ENCODE results near the gene RHEB.

RHEB gene

DNA sequence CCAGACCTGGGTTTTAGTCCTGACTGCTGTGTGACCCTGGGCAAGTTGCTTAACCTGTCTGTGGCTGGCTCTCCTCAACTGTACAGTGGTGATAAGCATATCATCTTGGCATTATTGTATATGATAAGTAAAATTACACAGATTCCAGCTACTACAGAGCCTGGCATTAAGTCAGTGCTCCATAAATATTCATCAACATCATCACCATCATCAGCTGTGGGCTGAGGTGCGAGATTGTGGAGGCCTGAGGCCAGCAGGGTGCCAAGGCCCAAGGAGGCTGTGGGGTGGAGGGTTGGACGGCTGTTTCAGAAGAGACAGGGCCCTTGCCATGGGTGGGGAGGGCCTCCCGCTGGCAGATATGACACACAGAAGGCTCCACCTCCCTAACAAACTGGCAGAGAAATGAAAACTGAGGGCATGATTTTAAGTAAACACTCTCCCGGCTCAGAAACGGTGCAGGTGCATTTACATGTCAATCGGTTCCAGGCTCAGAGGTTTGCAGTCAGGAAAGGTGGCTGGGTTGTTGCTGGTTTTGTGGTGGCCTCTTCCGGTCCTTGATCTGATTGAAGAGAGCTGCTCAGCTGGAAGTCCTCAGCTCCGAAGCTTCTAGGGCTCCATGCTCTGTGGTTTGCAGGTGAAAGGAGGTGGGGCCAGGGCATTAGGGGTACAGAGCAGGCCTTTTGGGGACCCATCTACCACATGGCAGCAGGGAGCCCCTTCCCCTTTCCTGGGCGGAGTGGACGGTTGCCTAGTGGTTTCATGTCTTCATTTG, 89.9 kb downstream of the RHEB start:
- peak; percentile 29 for DNase-seq

DNA sequence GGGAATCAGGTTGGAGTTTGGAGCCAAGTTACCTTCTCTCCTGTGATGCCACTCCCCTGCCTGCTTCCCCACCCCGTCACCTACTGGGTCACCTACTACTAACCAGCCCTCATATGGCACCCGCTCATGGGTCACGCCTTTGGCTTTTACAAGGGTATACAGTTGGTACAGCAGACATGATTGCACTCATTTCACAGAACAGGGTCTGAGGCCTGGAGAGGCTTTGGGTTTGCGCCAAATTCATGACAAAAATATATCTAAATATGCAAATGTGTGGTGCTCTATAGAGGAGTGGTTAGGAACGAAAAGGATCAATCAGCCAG, 90.5 kb downstream of the RHEB start:
- DNase-seq: no peak

DNA sequence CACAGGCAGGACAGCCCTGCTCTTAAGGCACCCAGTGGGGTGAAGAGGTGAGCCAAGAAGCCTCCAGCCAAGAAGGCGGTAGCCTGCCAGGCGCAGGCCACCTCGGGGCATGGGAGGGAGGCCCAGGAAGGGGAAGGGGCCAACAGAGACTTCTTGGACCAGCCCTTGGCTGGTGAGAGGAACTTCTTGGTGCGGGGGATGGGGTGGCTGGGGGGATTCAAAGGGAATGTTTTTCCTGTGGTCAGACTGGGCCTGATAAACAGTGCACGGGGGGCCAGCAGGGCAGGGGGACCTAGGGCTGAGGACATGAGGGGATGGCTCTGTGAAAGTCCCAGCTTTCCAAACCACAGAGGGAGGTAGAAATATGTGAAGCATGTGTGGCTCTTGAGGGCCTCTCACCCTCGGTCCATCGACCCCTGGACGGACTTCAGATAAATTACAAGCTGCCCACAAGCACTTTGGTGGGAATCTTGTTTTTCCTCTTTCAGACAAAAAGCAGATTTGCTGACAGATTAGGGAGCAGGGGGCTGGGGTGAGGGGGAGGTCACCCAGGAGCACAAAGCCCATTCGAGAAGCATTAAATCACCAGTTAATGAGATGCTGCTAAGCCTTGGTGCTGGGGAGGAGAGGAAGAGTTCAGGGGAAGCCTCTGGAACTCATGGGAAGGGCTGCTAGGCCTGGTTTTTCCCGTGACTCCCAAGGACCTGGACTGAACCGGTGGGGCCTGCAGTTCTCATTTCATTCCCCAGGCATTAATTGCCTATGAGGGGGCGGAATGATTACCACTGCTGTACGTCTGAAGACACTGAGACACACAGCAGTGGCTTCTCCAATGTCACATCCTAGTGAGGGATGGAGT, 91.1 kb downstream of the RHEB start:
- no peak for DNase-seq

DNA sequence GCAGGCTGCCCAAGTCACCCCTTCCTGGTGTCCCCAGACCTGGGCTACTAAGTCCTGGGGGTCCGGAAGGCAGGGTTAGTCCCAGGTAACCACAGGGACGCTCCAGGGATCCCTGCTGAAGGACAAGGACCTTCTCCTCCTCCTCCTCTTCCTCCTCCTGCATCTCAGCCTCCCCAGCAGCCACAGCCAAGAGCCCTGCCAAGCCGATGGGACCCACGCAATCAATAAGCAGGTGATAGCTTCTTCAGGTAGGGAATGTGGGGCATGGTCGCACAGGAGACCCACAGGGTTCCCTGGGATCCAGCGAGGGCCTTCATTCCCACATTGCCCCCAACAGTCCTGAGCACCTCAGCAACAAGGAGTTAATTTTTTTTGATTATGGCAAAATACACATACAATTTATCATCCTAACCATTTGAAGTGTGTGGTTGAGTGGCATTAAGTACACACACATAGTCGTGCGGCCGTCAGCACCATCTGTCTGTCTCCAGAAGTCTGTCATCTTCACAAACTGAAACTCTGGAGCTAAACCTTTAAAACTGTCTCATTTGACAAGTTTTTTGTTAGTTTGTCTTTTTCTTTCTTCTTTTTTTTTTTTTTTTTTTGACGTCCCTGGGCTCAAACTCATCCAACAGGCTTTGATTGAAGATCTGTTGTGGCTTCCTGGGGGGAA, 91.9 kb downstream of the RHEB start:
- no peak for DNase-seq

DNA sequence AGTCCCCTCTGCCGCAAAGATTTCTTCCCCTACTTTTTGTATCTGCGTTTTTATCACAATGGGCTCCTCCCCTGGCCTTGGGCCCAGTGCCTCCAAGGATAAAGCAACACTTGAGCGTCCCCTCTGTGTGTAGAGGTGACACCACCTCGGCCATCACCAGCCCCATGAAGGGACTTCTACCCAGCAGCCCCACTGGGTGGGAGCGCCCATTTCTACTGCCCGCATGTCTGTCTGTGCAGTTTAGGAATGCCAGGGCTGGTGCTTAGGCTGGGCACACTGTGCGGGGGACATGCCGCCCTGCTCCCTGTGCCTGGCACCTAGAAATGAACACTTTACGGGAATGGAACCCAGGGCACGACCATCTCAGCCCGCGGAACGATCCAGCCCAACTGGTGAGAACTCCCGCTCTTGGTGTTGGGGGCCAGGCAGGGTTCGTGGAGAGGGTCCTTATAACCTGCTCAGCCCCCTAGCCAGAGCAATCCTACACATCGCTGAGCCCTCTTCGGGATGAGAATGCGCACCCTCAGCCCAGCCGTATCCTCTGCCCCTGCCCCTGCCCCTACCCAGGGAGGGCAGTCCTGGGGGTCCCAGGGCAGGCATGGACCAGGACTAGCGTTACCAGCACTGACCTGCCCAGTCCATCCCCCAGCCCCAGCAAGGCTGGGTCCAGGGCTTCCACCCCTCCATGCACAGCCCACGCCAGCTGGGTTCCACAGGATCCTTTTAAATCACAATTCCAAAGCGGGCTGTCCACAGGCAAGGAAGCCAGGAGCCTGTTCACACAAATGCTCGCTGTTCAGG, 92.6 kb downstream of the RHEB start:
- DNase-seq: no peak

DNA sequence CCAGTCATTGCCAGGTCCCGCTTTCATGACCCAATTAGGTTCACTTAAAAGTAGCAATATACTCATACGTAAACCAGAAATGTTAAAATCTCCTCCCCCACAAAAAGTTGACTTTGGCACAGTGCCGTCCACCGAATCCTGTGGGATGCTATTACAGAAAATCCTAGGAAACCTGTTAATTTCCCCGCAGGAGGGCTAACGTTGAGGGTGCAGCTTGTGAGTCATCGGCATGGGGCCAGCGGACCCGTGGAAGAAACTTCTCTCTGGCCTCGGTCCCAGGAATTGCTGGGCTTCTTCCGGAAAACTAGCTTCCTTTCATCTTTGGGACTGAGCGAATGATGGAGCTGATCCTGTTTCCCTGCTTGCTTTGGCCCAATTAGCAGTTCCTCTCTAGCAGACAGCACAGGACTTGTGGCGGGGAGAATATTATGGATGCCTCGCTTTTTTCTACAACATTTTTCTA, 93.2 kb downstream of the RHEB start:
- no peak for DNase-seq

DNA sequence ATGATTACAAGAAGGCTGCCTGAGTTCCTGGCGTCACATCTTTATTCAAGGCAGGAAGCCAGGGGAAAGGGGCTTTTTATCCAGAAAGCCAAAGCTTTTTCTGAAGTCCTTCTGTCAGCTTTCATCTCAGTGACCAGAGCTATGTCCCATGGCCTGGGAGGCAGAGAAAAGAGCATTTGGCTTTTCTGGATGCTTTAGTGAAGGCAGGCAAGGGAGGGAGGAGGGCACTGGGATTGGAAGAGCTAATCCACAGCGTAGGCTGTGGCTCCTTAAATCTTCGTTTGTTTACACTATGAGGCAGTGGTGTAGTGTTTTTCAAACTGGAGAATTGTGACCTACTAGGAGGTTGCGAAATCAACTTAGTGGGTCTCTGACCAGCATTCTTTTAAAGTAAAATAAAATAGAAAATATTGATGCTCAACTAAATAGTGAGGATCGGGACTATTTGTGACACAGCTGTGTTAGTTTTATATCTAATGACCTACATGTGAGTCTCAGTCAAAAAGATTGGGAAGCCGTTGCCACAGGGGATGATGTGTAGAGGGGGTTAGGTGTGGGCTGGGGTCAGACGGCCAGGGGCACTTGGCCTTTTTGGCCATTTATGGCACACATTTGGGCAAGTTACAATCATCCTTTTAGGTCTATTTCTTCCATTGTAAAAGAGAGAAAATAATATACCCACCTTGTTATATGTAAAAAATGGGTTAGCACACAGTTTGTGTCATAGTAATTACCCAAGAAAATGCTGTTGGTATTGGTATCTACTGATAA, 93.8 kb downstream of the RHEB start:
- DNase-seq: no peak

DNA sequence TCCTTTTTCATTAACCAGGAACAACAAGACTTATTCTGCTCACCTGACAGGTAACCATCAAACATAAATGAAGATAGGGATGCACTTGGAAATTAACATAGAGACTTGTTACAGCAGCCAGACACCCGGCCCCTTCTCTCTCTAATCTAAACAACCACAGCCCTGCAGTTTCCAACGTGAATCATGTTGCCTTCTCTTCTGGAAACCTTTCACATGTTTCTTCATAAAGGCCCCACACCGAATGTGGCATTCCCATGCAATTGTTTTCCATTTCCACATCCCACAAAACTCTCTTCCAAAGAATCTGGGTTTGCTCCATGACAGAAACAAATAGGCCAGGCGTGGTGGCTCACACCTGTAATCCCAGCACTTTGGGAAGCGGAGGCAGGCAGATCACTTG, 94.9 kb downstream of the RHEB start:
- DNase-seq: no peak

DNA sequence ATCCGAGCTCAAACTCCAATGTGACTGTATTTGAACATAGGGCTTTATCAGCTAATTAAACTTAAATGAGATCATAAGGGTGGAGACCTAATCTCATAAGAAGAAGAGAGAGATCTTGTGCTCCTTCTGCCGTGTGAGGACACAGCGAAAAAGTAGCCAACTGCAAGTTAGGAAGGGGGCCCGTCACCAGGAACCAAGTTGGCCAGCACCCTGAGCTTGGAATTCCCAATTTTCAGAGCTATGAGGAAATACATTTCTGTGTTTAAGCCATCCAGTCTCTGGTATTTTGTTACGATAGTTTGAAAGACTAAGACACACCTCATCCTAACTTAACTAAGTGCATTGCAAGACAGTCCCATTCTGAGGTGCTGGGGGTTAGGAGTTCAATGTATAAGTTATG, 95.8 kb downstream of the RHEB start:
- no peak for DNase-seq

DNA sequence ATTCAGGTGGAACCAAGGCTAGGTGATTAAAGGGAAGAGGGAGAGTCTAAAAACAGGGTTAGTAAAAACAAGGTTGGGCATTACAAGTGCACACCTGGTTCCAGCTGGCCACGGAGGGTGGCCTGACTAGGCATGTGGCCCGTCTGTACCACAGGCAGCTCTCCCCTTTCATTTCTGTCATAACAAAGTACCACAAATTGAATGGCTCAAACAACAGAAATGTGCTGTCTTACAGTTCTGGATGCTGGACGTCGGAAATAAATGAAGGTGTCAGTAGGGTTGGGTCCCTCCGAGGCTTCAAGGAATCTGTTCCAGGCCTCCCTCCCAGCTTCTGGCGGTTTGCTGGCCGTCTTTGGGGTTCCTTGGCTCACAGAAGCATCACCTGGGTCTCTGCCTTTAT, 96.5 kb downstream of the RHEB start:
- no peak for DNase-seq

DNA sequence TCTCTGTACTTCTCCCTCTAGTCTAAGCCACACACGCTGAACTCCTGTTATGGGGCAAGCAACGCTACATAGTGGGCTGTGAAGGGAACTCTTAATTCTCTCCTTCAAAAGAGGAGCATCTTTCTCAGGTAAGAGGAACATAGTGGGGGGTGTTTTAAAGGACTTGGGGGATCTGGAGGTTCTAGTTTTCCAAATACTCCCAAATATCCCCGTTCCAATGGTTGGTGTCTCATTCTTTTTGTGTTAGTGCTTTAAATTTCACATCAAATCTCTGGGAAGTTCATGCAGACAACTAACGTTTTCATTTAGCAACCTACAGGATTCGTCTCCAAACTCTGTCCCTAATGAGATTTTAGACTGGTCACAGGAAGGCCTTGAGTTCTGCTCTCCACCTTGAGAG, 97.5 kb downstream of the RHEB start:
- DNase-seq: no peak

DNA sequence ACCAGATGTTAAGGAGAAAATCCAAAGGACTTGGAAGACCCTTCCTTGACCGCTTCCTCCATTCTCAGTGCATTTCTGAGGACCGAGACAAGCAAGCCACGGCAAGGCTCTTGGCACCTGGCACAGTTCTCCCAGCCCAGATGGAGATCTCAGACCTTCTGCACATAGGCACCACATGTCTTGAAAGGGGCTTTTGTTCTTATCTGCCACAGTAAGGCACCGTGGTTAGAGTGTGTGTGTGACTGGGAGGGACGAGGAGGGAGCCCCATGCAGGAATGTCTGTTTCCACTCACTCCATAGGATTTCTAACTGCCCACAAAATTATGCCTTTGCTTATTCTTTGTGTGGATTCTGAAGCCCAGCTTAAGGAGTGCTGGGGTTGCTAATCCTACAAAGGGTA, 99.6 kb downstream of the RHEB start:
- no peak for DNase-seq

DNA sequence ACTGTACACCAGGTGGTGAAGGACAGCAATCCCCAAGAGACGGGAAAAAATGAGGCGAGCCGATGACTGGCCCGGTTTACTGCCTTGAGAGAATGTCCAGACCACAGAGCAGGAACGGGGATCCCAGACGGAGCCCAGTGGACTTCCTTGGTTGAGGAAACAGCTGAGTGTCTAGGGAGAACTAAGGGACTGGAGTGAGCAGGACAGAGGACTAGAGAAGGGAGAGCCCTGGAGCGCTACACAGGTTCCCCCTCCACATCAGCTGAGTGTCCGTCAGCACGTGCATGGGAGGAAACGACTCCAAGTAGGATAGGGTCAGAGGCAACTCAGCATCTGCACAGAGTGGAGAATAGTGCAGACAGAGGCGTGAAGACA, 102.8 kb downstream of the RHEB start:
- DNase-seq: no peak

DNA sequence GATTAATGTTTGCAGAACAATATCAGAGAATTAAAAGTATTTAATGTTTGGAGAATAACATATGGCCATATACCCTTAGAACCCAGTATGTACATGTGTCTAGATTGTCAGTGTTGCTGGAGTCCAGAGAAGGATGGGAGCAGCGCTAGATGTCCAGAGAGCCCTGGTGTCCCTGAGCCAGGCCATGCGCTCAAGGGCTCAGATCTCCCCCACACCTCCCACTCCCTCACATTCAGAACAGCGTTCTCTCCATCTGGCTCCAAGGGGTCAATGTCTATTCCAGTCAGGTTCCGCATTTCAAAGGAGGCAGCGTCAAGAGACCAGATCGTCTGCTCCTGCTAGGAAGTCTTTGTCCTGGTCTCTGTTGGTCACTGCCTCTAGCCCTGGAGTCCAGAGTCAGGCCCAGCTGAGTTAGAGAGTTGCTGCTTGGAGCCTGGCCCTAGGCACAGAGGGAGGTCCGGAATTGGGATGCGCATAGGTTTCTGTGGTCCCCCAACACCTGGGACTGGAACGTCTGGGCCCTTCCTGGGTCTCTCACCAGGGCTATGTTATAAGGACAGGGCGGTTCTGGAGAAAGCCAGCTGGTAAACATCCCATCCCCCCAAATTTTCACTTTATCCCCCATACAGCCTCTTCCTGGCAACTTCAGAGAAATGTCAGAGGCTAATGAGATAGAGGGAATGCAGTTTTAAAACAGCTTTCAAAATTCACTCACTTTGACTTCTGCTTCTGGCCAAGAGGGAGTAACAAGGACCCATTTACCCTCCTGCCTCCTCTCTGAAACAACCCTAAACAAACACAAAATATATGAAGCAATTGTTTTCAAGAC, 103.4 kb downstream of the RHEB start:
- DNase-seq: no peak
